GM12801 (cell line): ENCODE data around the gene CAMTA2.

Experiments used
- CTCF ChIP-seq: IDR thresholded peaks from one replicate; pipeline ENCODE4 v1.5.1; 2011; ENCODE audit warnings: control low read depth; ENCODE audit not compliant: insufficient read length; ENCODE audit errors: extremely low read depth

CAMTA2 gene

DNA sequence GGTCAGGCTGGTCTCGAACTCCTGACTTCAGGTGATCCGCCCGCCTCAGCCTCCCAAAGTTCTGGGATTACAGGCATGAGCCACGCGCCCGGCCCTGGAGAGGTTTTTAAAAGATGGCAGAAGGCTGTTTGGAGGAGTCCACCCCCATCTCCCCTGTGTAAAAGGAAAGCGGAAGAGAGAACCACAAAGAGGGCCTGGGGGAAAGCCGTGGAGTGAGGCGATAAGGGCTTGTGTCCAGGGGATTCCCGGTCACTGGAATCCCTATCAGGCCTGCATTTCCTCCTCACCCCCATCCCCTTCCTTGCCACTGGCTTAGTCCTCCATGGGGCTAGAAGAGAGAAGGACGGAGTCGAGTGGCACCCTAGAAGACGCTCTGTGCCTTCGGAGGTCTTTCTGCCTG lies 55.5 kb downstream of the CAMTA2 start, which contains the start of gene GP1BA:
TSS of gene GP1BA (plus strand) at position 315 of the 400 bp plus-strand sequence. CDS start 328 bp downstream, outside the sequence.
- no peak for TF ChIP-seq CTCF

DNA sequence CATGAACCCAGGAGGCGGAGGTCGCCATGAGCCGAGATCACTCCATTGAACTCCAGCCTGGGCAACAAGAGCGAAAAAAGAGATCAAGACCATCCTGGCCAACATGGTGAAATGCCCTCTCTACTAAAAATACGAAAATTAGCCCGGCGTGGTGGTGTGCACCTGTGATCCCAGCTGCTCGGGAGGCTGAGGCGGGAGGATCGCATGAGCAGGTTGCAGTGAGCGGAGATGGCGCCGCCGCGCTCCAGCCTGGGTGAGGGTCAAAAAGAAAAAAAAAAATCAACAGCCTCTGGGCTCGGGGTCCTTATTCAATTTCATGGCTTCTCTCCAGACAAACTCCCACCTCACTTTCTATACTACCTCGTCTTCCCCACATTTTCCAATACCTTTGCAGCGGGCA lies 58.6 kb downstream of the CAMTA2 start:
- TF ChIP-seq CTCF: no peak

- TF ChIP-seq CTCF: no peak
These were observed 66.2 kb downstream of the CAMTA2 start for GRCh38 chr17:4921320-4921719.

GRCh38 chr17:4920351-4921048 lies 67.0 kb downstream of the CAMTA2 start:
- TF ChIP-seq CTCF: no peak

GRCh38 chr17:4919511-4920047 lies 67.9 kb downstream of the CAMTA2 start:
- TF ChIP-seq CTCF: no peak
